Cardiac fibroblast (primary cell): ENCODE data around the gene LAMA2.

Experiments
- DNase-seq, 2 donors: peaks; one replicate each; pipeline versions ENCODE4 v3.0.0 to v3.0.0-alpha.2; 2010; ENCODE audit warnings: low read depth in 2 of 2
- H3K4me3 ChIP-seq, 2 donors: replicated peaks in 1 of 2; 1 replicate in 1 of 2; 2 replicates in 1 of 2; pipeline ENCODE4 v1.5.1; 2011; ENCODE audit warnings: low read depth in 2 of 2, low read length in 2 of 2, mild to moderate bottlenecking in 2 of 2, moderate library complexity in 1 of 2
- TF ChIP-seq, protein P1 (sequence below): IDR thresholded peaks from one replicate; pipeline ENCODE4 v1.5.1; 2011; ENCODE audit warnings: low read depth, mild to moderate bottlenecking, low read length, inconsistent platforms

Gene LAMA2

DNA sequence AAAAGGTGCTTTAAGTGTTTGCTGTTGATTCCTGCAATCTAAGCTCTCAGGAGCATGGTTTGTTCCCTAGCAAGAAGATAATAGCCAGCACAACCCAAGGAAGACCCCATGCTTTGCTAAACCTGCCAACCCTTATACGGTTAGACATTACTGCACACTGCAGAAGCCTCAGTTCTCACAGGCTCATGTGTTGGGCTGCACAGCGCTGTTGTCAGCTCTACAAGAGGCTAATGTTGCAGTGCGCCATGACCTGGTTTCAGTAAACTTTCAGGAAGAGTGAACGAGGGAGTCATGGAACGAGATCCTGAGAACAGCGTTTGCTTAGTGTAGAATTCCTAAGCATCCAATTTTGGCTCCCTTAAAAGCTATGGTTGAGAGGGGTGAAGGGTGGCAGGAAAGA is 608.5 kb downstream of the LAMA2 start:
- TF ChIP-seq, protein P1, sequence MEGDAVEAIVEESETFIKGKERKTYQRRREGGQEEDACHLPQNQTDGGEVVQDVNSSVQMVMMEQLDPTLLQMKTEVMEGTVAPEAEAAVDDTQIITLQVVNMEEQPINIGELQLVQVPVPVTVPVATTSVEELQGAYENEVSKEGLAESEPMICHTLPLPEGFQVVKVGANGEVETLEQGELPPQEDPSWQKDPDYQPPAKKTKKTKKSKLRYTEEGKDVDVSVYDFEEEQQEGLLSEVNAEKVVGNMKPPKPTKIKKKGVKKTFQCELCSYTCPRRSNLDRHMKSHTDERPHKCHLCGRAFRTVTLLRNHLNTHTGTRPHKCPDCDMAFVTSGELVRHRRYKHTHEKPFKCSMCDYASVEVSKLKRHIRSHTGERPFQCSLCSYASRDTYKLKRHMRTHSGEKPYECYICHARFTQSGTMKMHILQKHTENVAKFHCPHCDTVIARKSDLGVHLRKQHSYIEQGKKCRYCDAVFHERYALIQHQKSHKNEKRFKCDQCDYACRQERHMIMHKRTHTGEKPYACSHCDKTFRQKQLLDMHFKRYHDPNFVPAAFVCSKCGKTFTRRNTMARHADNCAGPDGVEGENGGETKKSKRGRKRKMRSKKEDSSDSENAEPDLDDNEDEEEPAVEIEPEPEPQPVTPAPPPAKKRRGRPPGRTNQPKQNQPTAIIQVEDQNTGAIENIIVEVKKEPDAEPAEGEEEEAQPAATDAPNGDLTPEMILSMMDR: no peak
- peak in 1 of 2 donors; percentile 22 for DNase-seq
- H3K4me3 ChIP-seq: no peak overlapping the region

DNA sequence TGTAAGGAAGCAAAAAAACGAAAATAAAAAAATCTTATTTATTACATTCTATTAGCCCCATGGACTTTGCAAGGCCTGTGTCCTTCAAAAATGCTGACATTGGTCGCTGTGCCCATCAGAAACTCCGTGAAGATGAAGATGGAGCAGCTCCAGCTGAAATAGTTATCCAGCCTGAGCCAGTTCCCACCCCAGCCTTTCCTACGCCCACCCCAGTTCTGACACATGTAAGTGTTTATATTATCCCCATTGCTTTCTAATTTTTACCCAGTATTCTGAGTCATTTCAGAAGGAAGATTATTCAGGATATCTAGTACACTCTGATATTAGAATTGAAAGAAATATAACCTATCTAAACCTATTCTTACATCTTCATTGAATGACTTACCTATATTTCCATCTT is 609.3 kb downstream of the LAMA2 start:
- DNase-seq: no peak
- TF ChIP-seq, protein P1: no peak
- H3K4me3 ChIP-seq: no peak overlapping the region

DNA sequence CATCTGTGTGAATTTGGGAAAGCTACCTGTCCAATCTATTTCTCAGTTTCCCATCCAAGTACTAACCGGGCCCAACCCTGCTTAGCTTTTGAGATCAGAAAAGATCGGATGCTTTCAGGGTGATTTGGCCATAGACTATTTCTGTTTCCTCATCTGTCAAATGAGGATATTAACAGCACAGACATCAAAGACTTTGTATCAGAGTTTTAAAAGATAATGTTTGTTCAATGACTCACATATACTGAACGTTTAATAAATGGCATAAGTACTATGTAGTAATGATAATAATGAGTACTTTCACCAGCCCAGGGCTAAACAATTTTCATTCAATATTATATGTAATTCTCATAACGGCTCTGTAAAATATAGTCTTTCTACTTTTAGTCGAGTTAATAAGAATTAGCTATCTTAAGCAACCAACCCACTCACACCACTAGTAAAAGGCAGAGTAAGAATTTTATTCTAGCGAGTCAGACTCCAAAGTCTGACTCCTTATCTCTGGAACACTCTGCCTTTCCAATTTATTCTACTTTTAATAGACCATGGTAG is 610.5 kb downstream of the LAMA2 start:
- no peak overlapping the region for H3K4me3 ChIP-seq
- TF ChIP-seq, protein P1: no peak
- peak; percentile 28 to 36 for DNase-seq

DNA sequence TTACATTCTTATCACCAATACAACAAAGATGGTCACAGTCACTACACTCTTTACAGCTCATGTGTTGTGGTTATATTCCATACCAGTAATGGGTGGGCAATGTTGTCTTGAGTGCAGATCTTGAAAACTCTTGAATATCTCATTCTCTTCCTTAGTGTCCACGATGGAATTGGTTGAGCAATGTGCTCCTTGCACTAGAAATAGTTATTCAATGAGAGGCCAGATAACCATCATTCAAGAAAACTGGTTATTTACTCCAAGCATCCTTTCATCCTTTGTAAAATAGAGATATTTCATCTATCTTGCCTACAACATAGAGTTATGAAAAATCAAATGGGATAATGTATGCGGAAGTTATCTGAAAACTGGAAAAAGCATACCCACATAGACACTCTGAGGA is 611.2 kb downstream of the LAMA2 start:
- peak in 1 of 2 donors; percentile 34 for DNase-seq
- TF ChIP-seq, protein P1: no peak
- no peak overlapping the region for H3K4me3 ChIP-seq

DNA sequence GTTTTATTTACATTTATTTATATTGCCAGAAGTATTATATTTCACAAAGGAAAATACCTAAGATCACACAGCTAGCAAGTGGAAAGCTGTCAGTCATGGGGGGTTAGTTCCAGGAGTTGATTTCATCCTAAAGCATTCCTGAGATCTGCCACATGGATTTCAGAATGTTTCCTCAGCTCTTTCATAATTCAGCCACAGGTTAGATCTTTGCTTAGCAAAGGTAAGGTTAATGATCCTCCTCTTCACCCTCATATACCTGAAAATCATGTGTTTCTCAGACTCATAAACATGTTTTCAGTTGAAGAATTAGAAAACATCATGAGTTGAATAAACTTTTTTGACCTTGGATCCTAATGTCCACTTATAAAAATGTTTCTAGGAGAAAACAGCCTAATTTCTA is 611.6 kb downstream of the LAMA2 start:
- no peak for DNase-seq
- H3K4me3 ChIP-seq: no peak overlapping the region
- TF ChIP-seq, protein P1: no peak

DNA sequence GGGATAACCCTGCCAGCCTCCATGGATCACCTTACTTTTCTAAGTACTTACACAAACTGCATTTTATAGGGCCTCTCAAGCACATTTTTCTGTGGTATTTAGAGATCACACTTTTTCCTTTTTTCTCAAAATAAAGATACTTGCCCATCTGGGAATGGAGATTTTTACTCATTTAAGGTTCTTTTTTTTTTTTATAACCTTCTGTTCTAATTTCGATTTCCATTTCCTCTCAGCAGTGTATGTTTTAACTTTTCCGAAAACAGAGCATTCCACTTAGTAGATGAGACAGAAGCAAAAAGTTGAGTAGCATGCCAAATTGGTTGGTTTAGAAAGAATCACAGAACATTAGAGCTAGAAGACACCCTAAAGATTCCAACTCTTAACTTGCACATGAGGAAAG is 612.7 kb downstream of the LAMA2 start:
- TF ChIP-seq, protein P1: no peak
- no peak for DNase-seq
- no peak overlapping the region for H3K4me3 ChIP-seq
